Measurements from ENCODE around the gene UBL4A. TPM values are rescaled to one million over a fixed set of nuclear protein-coding genes. Genes with fewer than 3 reads are reported as not detected.

UBL4A gene
- total and polyA plus RNA-seq, 9 of the 15 experiments (the other 6 are each of a cell fraction or from before 2014, with no cell fraction given): 15.2 to 140 (median 100) TPM

DNA sequence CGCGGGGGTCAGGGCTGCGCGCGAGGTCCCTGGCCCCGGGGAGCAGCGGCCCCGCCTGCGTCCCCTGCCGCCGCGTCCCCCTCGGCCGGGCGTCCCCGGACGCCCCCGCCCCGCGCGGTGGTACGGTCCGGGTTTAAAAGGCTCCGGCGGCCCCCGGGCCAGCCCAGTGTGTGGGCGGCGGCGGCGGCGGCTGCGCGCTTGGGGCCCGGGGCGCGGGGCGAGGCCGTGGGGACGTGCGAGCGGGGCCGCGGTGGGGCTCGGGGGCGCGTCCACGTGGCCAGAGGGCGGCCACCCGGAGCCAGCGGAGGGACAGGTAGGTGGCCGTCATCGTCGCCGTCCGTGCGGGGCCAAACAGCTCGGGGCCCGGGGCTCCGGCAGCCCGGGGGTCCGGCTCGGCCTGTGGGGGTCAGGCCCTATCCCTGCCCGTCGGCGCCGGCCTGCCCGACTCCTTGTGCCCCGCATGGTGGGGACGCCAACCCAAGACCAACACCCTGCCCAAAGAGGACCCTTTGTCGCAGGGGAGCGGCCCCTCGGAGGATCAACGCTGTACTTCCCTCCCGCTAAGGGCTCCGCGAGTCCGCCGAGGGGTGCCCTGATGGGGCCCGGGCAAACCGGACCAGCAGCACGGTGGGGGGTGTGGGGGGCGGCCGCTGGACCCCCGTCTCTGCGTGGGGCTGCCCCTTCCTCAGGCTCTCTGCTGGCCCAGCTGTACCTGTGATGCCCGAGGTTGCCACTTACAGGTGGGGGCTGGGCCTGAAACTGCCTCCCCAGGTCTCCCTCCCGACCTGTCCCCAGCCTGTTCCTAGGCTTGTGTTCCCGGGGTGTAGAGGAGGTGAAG, 28.1 kb downstream of the UBL4A start, which contains the start of gene PLXNA3 (continued):
- TF ChIP-seq RBFOX2 (IDR thresholded peaks at IDR 0.05; ENCODE audit: low read depth, low read length) (peak; percentile 79), XRCC5 (IDR thresholded peaks at IDR 0.05; ENCODE audit: low read depth, low read length) (no peak), GABPB2 (CRISPR knock-in tag; conservative IDR thresholded peaks at IDR 0.05) (no peak), EP300 (IDR thresholded peaks at IDR 0.05; ENCODE audit: low read length) (no peak), ZNF41 (CRISPR knock-in tag; conservative IDR thresholded peaks at IDR 0.05) (no peak), HDAC1 (IDR thresholded peaks at IDR 0.05) (no peak), CREB1 (IDR thresholded peaks at IDR 0.05) (no peak), CREB1 (CRISPR knock-in tag; IDR thresholded peaks at IDR 0.05) (no peak), SIN3A (IDR thresholded peaks at IDR 0.05; ENCODE audit: borderline replicate concordance in 2 of 2, control insufficient read depth in 1 of 2, low read depth in 2 of 2, low read length in 2 of 2) (peak in 1 of 2 experiments; percentile 56; a peak in 1 of 4 replicates), YY1 (IDR thresholded peaks at IDR 0.05; ENCODE audit: borderline replicate concordance in 1 of 3, control insufficient read depth in 1 of 3, extremely low read depth in 1 of 3, insufficient read depth in 3 of 3, insufficient read length in 1 of 3, insufficient replicate concordance in 2 of 3, low read depth in 1 of 3, low read length in 2 of 3) (no peak), NFE2L1 (tag; IDR thresholded peaks at IDR 0.05; ENCODE audit: borderline replicate concordance, low read depth) (no peak), SP1 (CRISPR knock-in tag; IDR thresholded peaks at IDR 0.05) (peak; percentile 40; the same call in 1 of the 2 replicates), ZNF239 (CRISPR knock-in tag; IDR thresholded peaks at IDR 0.05) (no peak), PHTF2 (CRISPR knock-in tag; IDR thresholded peaks at IDR 0.05) (no peak), PHB2 (IDR thresholded peaks at IDR 0.05; ENCODE audit: low read depth) (no peak)
- TF ChIP-seq, protein P1, sequence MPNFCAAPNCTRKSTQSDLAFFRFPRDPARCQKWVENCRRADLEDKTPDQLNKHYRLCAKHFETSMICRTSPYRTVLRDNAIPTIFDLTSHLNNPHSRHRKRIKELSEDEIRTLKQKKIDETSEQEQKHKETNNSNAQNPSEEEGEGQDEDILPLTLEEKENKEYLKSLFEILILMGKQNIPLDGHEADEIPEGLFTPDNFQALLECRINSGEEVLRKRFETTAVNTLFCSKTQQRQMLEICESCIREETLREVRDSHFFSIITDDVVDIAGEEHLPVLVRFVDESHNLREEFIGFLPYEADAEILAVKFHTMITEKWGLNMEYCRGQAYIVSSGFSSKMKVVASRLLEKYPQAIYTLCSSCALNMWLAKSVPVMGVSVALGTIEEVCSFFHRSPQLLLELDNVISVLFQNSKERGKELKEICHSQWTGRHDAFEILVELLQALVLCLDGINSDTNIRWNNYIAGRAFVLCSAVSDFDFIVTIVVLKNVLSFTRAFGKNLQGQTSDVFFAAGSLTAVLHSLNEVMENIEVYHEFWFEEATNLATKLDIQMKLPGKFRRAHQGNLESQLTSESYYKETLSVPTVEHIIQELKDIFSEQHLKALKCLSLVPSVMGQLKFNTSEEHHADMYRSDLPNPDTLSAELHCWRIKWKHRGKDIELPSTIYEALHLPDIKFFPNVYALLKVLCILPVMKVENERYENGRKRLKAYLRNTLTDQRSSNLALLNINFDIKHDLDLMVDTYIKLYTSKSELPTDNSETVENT (CRISPR knock-in tag; IDR thresholded peaks at IDR 0.05): no peak
- TF ChIP-seq, protein P2, sequence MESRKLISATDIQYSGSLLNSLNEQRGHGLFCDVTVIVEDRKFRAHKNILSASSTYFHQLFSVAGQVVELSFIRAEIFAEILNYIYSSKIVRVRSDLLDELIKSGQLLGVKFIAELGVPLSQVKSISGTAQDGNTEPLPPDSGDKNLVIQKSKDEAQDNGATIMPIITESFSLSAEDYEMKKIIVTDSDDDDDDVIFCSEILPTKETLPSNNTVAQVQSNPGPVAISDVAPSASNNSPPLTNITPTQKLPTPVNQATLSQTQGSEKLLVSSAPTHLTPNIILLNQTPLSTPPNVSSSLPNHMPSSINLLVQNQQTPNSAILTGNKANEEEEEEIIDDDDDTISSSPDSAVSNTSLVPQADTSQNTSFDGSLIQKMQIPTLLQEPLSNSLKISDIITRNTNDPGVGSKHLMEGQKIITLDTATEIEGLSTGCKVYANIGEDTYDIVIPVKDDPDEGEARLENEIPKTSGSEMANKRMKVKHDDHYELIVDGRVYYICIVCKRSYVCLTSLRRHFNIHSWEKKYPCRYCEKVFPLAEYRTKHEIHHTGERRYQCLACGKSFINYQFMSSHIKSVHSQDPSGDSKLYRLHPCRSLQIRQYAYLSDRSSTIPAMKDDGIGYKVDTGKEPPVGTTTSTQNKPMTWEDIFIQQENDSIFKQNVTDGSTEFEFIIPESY (CRISPR knock-in tag; IDR thresholded peaks at IDR 0.05): no peak
- TF ChIP-seq, protein P3, sequence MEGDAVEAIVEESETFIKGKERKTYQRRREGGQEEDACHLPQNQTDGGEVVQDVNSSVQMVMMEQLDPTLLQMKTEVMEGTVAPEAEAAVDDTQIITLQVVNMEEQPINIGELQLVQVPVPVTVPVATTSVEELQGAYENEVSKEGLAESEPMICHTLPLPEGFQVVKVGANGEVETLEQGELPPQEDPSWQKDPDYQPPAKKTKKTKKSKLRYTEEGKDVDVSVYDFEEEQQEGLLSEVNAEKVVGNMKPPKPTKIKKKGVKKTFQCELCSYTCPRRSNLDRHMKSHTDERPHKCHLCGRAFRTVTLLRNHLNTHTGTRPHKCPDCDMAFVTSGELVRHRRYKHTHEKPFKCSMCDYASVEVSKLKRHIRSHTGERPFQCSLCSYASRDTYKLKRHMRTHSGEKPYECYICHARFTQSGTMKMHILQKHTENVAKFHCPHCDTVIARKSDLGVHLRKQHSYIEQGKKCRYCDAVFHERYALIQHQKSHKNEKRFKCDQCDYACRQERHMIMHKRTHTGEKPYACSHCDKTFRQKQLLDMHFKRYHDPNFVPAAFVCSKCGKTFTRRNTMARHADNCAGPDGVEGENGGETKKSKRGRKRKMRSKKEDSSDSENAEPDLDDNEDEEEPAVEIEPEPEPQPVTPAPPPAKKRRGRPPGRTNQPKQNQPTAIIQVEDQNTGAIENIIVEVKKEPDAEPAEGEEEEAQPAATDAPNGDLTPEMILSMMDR (IDR thresholded peaks at IDR 0.05 in 2 of 3, conservative IDR thresholded peaks at IDR 0.05 in 1 of 3; ENCODE audit: insufficient read depth in 2 of 3, low read depth in 1 of 3, low read length in 3 of 3): no peak
- TF ChIP-seq, protein P4, sequence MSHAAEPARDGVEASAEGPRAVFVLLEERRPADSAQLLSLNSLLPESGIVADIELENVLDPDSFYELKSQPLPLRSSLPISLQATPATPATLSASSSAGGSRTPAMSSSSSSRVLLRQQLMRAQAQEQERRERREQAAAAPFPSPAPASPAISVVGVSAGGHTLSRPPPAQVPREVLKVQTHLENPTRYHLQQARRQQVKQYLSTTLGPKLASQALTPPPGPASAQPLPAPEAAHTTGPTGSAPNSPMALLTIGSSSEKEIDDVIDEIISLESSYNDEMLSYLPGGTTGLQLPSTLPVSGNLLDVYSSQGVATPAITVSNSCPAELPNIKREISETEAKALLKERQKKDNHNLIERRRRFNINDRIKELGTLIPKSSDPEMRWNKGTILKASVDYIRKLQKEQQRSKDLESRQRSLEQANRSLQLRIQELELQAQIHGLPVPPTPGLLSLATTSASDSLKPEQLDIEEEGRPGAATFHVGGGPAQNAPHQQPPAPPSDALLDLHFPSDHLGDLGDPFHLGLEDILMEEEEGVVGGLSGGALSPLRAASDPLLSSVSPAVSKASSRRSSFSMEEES (CRISPR knock-in tag; IDR thresholded peaks at IDR 0.05): no peak
